CD4-positive, alpha-beta T cell treated with Interleukin-15 for 4 hours (primary cell): ENCODE data around the gene ZNF718.
A peak's percentile ranks its signal among the peaks of the same experiment; 100 is the strongest.
"Not testable (repeated sequence)": the region's sequence is repeated elsewhere in the genome, so short reads cannot be mapped to it uniquely, and the experiment has no call there.

Experiments
- DNase-seq: peaks from one replicate; pipeline ENCODE4 v3.0.0-alpha.2; 2020; ENCODE audit warnings: low spot score

Gene ZNF718

GRCh38 chr4:161496-162284, 37.4 kb downstream of the ZNF718 start:
- DNase-seq = no peak

GRCh38 chr4:169640-170039, 45.3 kb downstream of the ZNF718 start:
- not testable (repeated sequence) for DNase-seq

DNA sequence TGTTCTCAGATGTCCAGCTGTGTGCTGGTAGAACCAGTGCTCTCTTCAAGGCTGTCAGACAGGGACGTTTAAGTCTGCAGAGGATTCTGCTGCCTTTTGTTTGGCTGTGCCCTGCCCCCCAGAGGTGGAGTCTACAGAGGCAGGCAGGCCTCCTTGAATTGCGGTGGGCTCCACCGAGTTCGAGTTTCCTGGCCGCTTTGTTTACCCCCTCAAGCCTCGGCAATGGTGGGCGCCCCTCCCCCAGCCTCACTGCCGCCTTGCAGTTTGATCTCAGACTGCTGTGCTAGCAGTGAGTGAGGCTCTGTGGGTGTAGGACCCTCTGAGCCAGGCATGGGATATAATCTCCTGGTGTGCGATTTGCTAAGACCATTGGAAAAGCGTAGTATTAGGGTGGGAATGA, 47.0 kb downstream of the ZNF718 start:
- DNase-seq = not testable (repeated sequence)

DNA sequence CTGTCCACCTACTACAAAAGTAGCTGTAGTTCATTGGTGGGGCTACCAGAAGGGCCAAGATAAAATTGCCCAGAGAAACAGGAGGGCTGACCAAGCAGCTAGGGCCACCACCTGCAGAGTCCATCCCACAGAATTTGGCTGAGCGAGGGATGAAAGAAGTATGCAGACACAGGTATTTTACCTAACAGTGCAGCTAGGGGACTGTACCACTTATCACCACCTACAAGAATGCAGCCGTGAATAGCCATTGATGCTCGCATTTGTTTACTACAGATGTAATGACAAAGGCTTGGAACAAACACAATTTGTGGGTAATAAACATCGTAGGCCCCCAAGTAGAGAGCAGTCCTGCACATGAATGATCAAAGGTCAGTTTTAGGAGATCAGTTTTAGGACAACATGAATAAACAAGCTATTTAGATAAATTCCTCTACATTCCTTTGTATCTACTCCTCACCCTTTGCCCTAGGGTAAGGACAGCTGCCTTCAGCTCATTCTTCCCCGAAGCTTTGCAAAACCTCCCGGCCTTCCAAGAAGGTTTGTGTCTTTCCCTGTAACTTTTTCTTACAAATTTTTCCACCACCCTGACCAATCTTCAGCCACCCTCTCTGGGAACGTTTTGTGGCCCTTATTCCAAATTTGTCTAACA, 49.5 kb downstream of the ZNF718 start:
- no peak for DNase-seq

DNA sequence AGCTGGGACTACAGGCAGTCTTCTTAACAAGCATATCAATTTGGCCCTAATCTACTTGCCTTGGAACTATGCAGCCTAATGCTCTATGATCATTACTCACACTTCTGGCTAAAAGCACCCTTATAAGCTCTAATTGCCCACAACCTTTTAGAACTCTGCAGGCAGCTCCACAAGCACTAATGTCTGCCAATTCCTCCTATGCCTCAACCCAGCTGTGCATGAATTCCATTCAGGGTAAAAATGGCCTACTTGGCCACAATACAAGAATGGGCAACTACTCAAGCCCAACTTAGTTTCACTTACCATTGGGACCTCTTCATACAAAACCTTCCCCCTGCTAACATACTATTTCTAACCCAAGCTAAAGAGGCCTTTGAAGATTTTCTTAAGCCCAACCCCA, 51.7 kb downstream of the ZNF718 start:
- no peak for DNase-seq

GRCh38 chr4:176995-177394, 52.7 kb downstream of the ZNF718 start:
- DNase-seq = no peak

DNA sequence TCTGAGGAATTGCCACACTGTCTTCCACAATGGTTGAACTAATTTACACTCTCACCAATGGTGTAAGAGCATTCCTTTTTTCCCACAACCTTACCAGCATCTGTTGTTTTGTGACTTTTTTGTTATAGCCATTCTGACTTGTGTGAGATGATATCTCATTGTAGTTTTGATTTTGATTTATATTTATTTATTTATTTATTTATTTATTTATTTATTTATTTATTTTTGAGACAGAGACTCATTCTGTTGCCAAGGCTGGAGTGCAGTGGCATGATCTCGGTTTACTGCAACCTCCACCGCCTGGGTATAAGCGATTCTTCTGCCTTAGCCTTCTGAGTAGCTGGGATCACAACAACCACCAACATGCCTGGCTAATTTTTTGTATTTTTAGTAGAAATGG, 57.9 kb downstream of the ZNF718 start:
- DNase-seq = not testable (repeated sequence)

- DNase-seq = no peak
These were observed 63.8 kb downstream of the ZNF718 start for GRCh38 chr4:188091-188490.

GRCh38 chr4:195159-195558, 70.9 kb downstream of the ZNF718 start:
- not testable (repeated sequence) for DNase-seq

- no peak for DNase-seq
These were observed 76.6 kb downstream of the ZNF718 start for GRCh38 chr4:200936-201335.

DNA sequence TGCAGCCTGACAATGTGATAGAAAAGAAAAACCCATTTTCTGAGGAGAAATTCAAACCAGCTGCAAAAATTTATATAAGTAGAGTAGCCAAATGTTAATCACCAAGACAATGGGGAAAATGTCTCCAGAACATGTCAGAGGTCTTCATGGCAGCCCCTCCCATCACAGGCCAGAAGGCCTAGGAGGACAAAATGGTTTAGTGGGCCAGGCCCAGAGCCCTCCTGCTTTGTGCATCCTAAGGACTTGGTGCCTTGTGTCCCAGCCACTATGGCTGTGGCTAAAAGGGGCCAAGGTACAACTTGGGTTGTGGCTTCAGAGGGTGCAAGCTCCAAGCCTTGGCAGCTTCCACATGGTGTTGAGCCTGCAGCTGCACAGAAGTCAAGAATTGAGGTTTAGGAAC, 78.5 kb downstream of the ZNF718 start:
- DNase-seq = not testable (repeated sequence)

DNA sequence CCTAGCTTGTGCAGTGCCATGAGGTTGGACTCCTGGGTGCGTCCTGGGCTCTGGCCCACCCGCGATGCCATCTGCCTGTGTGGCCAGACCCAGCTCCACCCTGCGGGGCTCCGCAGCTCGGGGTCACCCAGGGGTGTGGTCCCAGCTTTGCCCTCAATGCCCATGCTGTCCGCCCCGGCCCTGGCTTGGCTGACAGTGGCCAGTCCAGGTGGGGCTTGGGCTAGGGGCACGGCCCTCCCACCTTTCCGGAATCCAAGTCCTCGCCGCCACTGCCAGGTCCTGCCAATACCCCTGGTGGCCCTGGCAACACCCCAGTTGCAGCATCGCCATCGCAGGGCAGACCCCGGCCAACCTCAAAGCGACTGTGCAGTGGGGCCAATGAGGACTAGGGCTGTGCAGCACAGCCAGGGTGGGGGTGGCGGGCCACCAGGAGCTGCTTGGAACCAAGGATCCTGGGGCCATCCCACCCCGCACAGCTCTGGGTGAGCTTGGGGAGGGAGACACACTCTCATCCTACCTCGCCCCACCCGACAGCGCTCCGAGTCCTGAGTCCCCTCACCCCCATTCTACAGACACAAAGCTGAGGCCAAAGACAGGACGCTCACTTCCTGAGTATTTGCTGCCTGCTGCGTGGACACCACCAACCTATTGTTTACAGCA, 80.9 kb downstream of the ZNF718 start:
- no peak for DNase-seq

DNA sequence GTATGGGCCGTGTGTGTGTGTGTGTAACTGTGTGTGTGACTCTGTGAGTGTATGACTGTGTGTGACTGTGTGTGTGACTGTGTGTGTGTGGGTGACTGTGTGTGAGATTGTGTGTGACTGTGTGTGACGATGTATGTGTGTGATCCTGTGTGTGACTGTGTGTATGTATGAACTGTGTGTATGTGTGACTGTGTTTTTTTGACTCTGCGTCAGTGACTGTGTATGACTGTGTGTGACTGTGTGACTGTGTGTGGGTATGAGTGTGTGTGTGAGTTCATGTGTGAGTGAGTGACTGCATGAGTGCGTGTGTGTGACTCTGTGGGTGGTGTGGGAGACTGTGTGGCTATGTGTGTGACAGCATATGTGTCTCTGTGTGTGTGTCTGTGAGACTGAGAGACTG, 81.8 kb downstream of the ZNF718 start:
- no peak for DNase-seq

DNA sequence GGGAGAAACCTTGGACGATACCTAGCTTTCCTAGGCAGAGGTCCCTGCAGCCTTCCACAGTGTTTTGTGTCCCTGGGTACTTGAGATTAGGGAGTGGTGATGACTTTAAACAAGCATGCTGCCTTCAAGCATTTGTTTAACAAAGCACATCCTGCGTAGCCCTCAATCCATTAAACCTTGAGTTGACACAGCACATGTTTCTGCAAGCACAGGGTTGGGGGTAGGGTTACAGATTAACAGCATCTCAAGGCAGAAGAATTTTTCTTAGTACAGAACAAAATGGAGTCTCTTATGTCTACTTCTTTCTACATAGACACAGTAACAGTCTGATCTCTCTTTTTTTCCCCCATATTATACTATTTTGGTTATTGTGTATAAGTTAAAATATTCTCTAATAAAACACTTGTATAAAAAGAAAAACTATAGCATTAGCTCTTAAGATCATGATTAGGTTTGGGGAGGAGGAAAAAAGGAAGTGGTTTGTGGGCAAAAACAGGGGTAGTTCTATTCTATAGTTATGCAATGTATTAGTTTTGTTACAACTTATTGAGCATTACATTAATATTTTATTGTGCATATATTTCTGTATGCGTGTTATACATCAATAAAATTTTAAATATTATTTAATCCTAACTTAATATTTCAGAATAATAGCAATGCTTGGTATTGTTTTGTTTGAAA, 84.3 kb downstream of the ZNF718 start:
- DNase-seq = not testable (repeated sequence)

DNA sequence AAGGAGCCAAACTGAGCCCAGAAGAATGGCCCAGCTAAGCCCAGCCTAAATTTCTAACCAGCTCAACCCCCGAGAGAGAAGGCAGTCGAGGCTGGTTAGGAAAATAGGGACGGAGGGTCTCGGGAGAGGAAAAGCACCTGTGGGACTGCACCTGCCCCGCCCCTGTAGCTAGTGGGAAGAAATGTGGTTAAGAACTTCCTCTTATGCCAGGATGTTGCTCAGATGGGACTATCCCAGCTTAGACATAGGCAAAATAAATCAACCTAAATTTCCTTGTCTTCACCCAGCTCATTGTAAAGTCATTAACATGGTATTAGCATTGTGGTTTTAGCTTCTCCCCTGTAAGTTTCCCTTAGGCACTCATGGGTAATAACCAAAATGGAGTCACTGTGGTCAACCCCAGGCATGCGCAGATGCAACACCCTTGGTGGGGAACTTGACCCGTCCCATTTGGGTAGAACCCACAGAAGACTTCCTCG, 86.8 kb downstream of the ZNF718 start:
- peak; percentile 13 for DNase-seq

GRCh38 chr4:212438-213188, 88.3 kb downstream of the ZNF718 start:
- no peak for DNase-seq

GRCh38 chr4:213189-213535, 88.9 kb downstream of the ZNF718 start:
- not testable (repeated sequence) for DNase-seq
